HEK293 (cell line): Measurements from ENCODE around the gene ZSWIM6.

Source experiments
- CTCF ChIA-PET: fragments of 350-600 bp; formaldehyde crosslinking; extraction: SDS; loops from one replicate; lab custom pipeline; 2021; ENCODE audit warnings: antibody characterized with exemption; lab: Yijun Ruan, JAX
- POLR2A ChIA-PET: fragments of 300-600 bp; formaldehyde crosslinking; extraction: SDS; loops from one replicate; lab custom pipeline; 2020; ENCODE audit warnings: antibody characterized with exemption, inconsistent platforms; lab: Yijun Ruan, JAX
- H3K27ac ChIP-seq: fragments of 200-500 bp; sonication (Bioruptor generic); 2 replicates; pipeline ENCODE4 v1.5.1; 2014; ENCODE audit warnings: low read depth, low read length, control low read depth, inconsistent platforms; ENCODE audit errors: extremely low read depth
- H3K36me3 ChIP-seq, 2 experiments: fragments of 200-500 bp in 1 of 2; sonication (Bioruptor generic) in 1 of 2; 1 replicate in 1 of 2; 2 replicates in 1 of 2; pipeline ENCODE4 v1.5.1; 2014 to 2017; ENCODE audit warnings: inconsistent platforms in 2 of 2, low read length in 2 of 2; ENCODE audit not compliant: control insufficient read depth in 2 of 2, insufficient read depth in 1 of 2
- H3K4me1 ChIP-seq: fragments of 200-500 bp; sonication (Bioruptor generic); 2 replicates; pipeline ENCODE4 v1.5.1; 2014; ENCODE audit warnings: mild to moderate bottlenecking, low read length, inconsistent platforms; ENCODE audit not compliant: control insufficient read depth, insufficient read depth
- H3K4me3 ChIP-seq: 2 replicates; pipeline ENCODE4 v1.5.1; 2011; ENCODE audit warnings: low read depth, mild to moderate bottlenecking, control low read depth, low read length, moderate library complexity
- H3K9me3 ChIP-seq: fragments of 200-500 bp; sonication (Bioruptor generic); 2 replicates; pipeline ENCODE4 v1.5.1; 2014; ENCODE audit warnings: low read depth, low read length, inconsistent platforms; ENCODE audit not compliant: control insufficient read depth, insufficient read depth
- HOXA7 ChIP-seq: sonication (generic); formaldehyde crosslinking; IDR thresholded peaks from 2 replicates; pipeline ENCODE4 v1.8.1; 2022; ENCODE audit warnings: missing genetic modification reagents, borderline replicate concordance
- KLF7 ChIP-seq: fragments of 450-650 bp; formaldehyde crosslinking; IDR thresholded peaks from 2 replicates; pipeline ENCODE4 v1.5.1; 2016; ENCODE audit warnings: missing biosample characterization, missing genetic modification characterization, borderline replicate concordance
- MYNN ChIP-seq: fragments of 450-650 bp; formaldehyde crosslinking; IDR thresholded peaks from 2 replicates; pipeline ENCODE4 v1.5.1; 2016; ENCODE audit warnings: missing biosample characterization, missing genetic modification characterization, borderline replicate concordance
- MZF1 ChIP-seq: fragments of 450-650 bp; formaldehyde crosslinking; IDR thresholded peaks from 2 replicates; pipeline ENCODE4 v1.5.1; 2017; ENCODE audit warnings: missing biosample characterization, missing genetic modification characterization, borderline replicate concordance
- PRDM4 ChIP-seq: fragments of 450-650 bp; formaldehyde crosslinking; IDR thresholded peaks from 2 replicates; pipeline ENCODE4 v1.5.1; 2017; ENCODE audit warnings: missing biosample characterization, missing genetic modification characterization
- TSHZ1 ChIP-seq: fragments of 450-650 bp; formaldehyde crosslinking; IDR thresholded peaks from 2 replicates; pipeline ENCODE4 v1.5.1; 2016; ENCODE audit warnings: missing biosample characterization, missing genetic modification characterization, borderline replicate concordance
- ZNF114 ChIP-seq: fragments of 450-650 bp; formaldehyde crosslinking; IDR thresholded peaks from 2 replicates; pipeline ENCODE4 v1.5.0; 2017; ENCODE audit warnings: missing biosample characterization, missing genetic modification characterization
- ZNF146 ChIP-seq: fragments of 450-650 bp; formaldehyde crosslinking; IDR thresholded peaks from 2 replicates; pipeline ENCODE4 v1.5.1; 2016; ENCODE audit warnings: missing biosample characterization, missing genetic modification characterization
- ZNF214 ChIP-seq: fragments of 450-650 bp; formaldehyde crosslinking; IDR thresholded peaks from 2 replicates; pipeline ENCODE4 v1.5.1; 2017; ENCODE audit warnings: missing biosample characterization, mild to moderate bottlenecking, missing genetic modification characterization, borderline replicate concordance
- ZNF350 ChIP-seq: fragments of 450-650 bp; formaldehyde crosslinking; IDR thresholded peaks from 2 replicates; pipeline ENCODE4 v1.5.0; 2017; ENCODE audit warnings: missing biosample characterization, mild to moderate bottlenecking, missing genetic modification characterization
- ZNF354C ChIP-seq: fragments of 450-650 bp; formaldehyde crosslinking; IDR thresholded peaks from 2 replicates; pipeline ENCODE4 v1.5.1; 2016; ENCODE audit warnings: missing biosample characterization, missing genetic modification characterization, low read depth, borderline replicate concordance
- ZNF449 ChIP-seq: fragments of 450-650 bp; formaldehyde crosslinking; IDR thresholded peaks from 2 replicates; pipeline ENCODE4 v1.5.1; 2017; ENCODE audit warnings: missing biosample characterization, mild to moderate bottlenecking, missing genetic modification characterization, moderate library complexity
- ZNF501 ChIP-seq: fragments of 450-650 bp; formaldehyde crosslinking; IDR thresholded peaks from 2 replicates; pipeline ENCODE4 v1.5.1; 2016; ENCODE audit warnings: missing biosample characterization, missing genetic modification characterization
- ZNF558 ChIP-seq: fragments of 450-650 bp; formaldehyde crosslinking; IDR thresholded peaks from 2 replicates; pipeline ENCODE4 v1.5.1; 2016; ENCODE audit warnings: missing biosample characterization, missing genetic modification characterization
- ZNF747 ChIP-seq: fragments of 450-650 bp; formaldehyde crosslinking; IDR thresholded peaks from 2 replicates; pipeline ENCODE4 v1.5.1; 2016; ENCODE audit warnings: missing biosample characterization, missing genetic modification characterization
- ZNF830 ChIP-seq: fragments of 450-650 bp; IDR thresholded peaks from 2 replicates; pipeline ENCODE4 v1.5.0; 2018; ENCODE audit warnings: missing biosample characterization, missing genetic modification characterization, low read depth, mild to moderate bottlenecking, moderate library complexity
- ZSCAN23 ChIP-seq: fragments of 450-650 bp; formaldehyde crosslinking; IDR thresholded peaks from 2 replicates; pipeline ENCODE4 v1.5.1; 2016; ENCODE audit warnings: missing biosample characterization, missing genetic modification characterization
- TF ChIP-seq, protein P1 (sequence below): fragments of 450-650 bp; formaldehyde crosslinking; IDR thresholded peaks from 2 replicates; pipeline ENCODE4 v1.5.1; 2017; ENCODE audit warnings: missing biosample characterization, missing genetic modification characterization
- TF ChIP-seq, protein P2 (sequence below): fragments of 450-650 bp; formaldehyde crosslinking; IDR thresholded peaks from 2 replicates; pipeline ENCODE4 v1.5.1; 2016; ENCODE audit warnings: missing biosample characterization, missing genetic modification characterization
- TF ChIP-seq, protein P3 (sequence below): fragments of 450-650 bp; formaldehyde crosslinking; IDR thresholded peaks from 2 replicates; pipeline ENCODE4 v1.5.1; 2016; ENCODE audit warnings: missing biosample characterization, missing genetic modification characterization

Gene ZSWIM6

DNA sequence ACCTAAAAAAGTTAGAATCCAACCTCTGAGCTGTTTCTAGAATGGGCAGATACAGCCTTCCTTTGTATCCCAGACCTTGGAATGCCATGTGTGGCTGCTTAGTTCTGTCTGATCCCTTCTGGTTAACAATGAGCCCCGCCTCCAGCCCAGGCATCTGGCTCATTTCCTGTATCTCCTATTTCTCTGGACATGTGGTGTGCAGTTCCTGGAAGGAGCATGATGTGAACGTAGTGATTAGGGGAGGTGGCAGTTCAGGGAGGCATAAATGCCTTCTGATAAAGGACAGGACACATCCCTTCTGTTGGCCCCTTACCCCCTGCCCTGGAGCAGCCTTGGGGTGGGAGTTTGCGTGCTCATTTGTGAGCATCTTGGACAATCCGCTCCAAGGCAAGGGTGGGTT is 243.0 kb downstream of the ZSWIM6 start:
- no peaks in the 10 kb centered on the region for H3K9me3 ChIP-seq
- ChIA-PET CTCF (no interaction called here), POLR2A (no interaction called here)
- H3K36me3 ChIP-seq, result no peaks in the 10 kb centered on the region
- TF ChIP-seq ZSCAN23 (no peak), ZNF747 (no peak), TSHZ1 (tag by site-specific recombination) (no peak), PRDM4 (tag by site-specific recombination) (no peak), ZNF214 (tag by site-specific recombination) (no peak), ZNF558 (tag by site-specific recombination) (no peak), ZNF501 (tag by site-specific recombination) (no peak), ZNF114 (tag by site-specific recombination) (no peak), ZNF350 (tag by site-specific recombination) (no peak), ZNF449 (tag by site-specific recombination) (no peak), MYNN (tag by site-specific recombination) (no peak)
- TF ChIP-seq, protein P1, sequence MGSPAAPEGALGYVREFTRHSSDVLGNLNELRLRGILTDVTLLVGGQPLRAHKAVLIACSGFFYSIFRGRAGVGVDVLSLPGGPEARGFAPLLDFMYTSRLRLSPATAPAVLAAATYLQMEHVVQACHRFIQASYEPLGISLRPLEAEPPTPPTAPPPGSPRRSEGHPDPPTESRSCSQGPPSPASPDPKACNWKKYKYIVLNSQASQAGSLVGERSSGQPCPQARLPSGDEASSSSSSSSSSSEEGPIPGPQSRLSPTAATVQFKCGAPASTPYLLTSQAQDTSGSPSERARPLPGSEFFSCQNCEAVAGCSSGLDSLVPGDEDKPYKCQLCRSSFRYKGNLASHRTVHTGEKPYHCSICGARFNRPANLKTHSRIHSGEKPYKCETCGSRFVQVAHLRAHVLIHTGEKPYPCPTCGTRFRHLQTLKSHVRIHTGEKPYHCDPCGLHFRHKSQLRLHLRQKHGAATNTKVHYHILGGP (tag by site-specific recombination), result no peak
- TF ChIP-seq, protein P2, sequence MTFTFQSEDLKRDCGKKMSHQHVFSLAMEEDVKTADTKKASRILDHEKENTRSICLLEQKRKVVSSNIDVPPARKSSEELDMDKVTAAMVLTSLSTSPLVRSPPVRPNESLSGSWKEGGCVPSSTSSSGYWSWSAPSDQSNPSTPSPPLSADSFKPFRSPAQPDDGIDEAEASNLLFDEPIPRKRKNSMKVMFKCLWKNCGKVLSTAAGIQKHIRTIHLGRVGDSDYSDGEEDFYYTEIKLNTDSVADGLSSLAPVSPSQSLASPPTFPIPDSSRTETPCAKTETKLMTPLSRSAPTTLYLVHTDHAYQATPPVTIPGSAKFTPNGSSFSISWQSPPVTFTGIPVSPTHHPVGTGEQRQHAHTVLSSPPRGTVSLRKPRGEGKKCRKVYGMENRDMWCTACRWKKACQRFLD (tag by site-specific recombination), result no peak
- no peak overlapping the region for H3K27ac ChIP-seq
- no peak overlapping the region for H3K4me3 ChIP-seq
- no peaks in the 10 kb centered on the region for H3K4me1 ChIP-seq

DNA sequence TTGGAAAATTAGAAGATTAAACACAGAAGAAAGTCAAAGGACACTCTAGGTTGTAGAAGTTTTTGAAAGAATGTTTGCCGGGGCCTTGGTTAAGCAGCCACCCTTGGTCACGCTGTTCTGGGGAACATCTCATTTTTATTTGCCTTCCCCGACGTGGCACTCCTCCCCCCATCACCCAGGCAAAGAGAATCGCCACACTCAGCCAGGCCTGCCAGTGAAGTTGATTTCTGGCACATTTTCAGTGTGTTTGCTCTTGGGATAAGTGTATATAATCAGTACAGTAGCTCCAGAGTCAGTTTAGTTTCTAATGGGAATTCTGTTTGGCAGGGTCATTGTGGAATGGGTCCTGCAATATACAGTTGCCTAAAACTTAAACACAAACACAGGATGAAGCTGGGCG is 243.5 kb downstream of the ZSWIM6 start:
- Histone ChIP-seq H3K27ac (no peak overlapping the region), H3K9me3 (no peaks in the 10 kb centered on the region), H3K4me1 (no peaks in the 10 kb centered on the region), H3K4me3 (no peak overlapping the region), H3K36me3 (no peaks in the 10 kb centered on the region)
- ChIA-PET CTCF (no interaction called here), POLR2A (no interaction called here)
- TF ChIP-seq, protein P3, sequence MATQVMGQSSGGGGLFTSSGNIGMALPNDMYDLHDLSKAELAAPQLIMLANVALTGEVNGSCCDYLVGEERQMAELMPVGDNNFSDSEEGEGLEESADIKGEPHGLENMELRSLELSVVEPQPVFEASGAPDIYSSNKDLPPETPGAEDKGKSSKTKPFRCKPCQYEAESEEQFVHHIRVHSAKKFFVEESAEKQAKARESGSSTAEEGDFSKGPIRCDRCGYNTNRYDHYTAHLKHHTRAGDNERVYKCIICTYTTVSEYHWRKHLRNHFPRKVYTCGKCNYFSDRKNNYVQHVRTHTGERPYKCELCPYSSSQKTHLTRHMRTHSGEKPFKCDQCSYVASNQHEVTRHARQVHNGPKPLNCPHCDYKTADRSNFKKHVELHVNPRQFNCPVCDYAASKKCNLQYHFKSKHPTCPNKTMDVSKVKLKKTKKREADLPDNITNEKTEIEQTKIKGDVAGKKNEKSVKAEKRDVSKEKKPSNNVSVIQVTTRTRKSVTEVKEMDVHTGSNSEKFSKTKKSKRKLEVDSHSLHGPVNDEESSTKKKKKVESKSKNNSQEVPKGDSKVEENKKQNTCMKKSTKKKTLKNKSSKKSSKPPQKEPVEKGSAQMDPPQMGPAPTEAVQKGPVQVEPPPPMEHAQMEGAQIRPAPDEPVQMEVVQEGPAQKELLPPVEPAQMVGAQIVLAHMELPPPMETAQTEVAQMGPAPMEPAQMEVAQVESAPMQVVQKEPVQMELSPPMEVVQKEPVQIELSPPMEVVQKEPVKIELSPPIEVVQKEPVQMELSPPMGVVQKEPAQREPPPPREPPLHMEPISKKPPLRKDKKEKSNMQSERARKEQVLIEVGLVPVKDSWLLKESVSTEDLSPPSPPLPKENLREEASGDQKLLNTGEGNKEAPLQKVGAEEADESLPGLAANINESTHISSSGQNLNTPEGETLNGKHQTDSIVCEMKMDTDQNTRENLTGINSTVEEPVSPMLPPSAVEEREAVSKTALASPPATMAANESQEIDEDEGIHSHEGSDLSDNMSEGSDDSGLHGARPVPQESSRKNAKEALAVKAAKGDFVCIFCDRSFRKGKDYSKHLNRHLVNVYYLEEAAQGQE (tag by site-specific recombination), result no peak
- TF ChIP-seq ZNF354C (tag by site-specific recombination) (no peak), KLF7 (no peak), ZNF146 (tag by site-specific recombination) (no peak), HOXA7 (CRISPR knock-in tag) (no peak), ZNF830 (tag by site-specific recombination) (no peak), MZF1 (tag by site-specific recombination) (no peak)
